Brain microvascular endothelial cell (primary cell): ENCODE measurements around the gene ANKRD26.

Source experiments
- DNase-seq: peaks from one replicate; pipeline ENCODE4 v3.0.0-alpha.2; 2020
- H3K27ac ChIP-seq: fragments of 250-450 bp; sonication (Bioruptor Pico); 2 replicates; pipeline ENCODE4 v1.5.1; 2020; ENCODE audit warnings: mild to moderate bottlenecking, moderate library complexity
- H3K27me3 ChIP-seq: fragments of 250-450 bp; sonication (Bioruptor Pico); replicated peaks from 2 replicates; pipeline ENCODE4 v1.5.1; 2020; ENCODE audit warnings: mild to moderate bottlenecking
- H3K36me3 ChIP-seq: fragments of 250-450 bp; sonication (Bioruptor Pico); replicated peaks from 2 replicates; pipeline ENCODE4 v1.5.1; 2020; ENCODE audit warnings: mild to moderate bottlenecking
- H3K4me3 ChIP-seq: 2 replicates; pipeline ENCODE4 v1.5.1; 2011; ENCODE audit warnings: low read depth, mild to moderate bottlenecking, control low read depth, low read length, moderate library complexity
- CTCF ChIP-seq: IDR thresholded peaks from 2 replicates; pipeline ENCODE4 v1.5.1; 2011; ENCODE audit warnings: low read depth, mild to moderate bottlenecking, moderate library complexity, low read length, control low read depth, inconsistent platforms; ENCODE audit errors: missing control alignments
- in situ Hi-C: cut with HindIII; loops from 2 replicates; pipeline ENCODE4 v1.10.0; 2017; ENCODE audit warnings: low sequenced_read_pairs, low pct_ligation_motif_present

The ANKRD26 gene

GRCh38 chr10:26962835-26963234, 137.5 kb downstream of the ANKRD26 start:
- TF ChIP-seq CTCF = no peak
- Histone ChIP-seq H3K36me3 (no peaks in the 10 kb centered on the region), H3K27me3 (no peaks in the 10 kb centered on the region), H3K27ac (no peak overlapping the region), H3K4me3 (no peak overlapping the region)
- in situ Hi-C loops = no loop called here
- DNase-seq = no peak

- H3K36me3 ChIP-seq = no peaks in the 10 kb centered on the region
- no peak for TF ChIP-seq CTCF
- no peaks in the 10 kb centered on the region for H3K27me3 ChIP-seq
- in situ Hi-C loops = no loop called here
- no peak for DNase-seq
- H3K4me3 ChIP-seq = no peak overlapping the region
- no peak overlapping the region for H3K27ac ChIP-seq
Observed at GRCh38 chr10:26960308-26960707, 140.0 kb downstream of the ANKRD26 start.

- Histone ChIP-seq H3K27ac (no peak overlapping the region), H3K36me3 (no peaks in the 10 kb centered on the region), H3K27me3 (no peaks in the 10 kb centered on the region), H3K4me3 (no peak overlapping the region)
- in situ Hi-C loops = no loop called here
- DNase-seq = no peak
- no peak for TF ChIP-seq CTCF
Observed at GRCh38 chr10:26959841-26960240, 140.5 kb downstream of the ANKRD26 start.
